Heart left ventricle (tissue), 16 donors: ENCODE data around the gene GNG8. TPM values are rescaled to one million over a fixed set of nuclear protein-coding genes. Genes with fewer than 3 reads are reported as not detected.

Experiments used
- ATAC-seq, 4 donors: fragments of 200-7000 bp; cut with Tn5 transposase; one replicate each; pipeline ENCODE4 v1.9.1; 2020 to 2022; ENCODE audit warnings: moderate library complexity in 4 of 4, mild to moderate bottlenecking in 3 of 4, moderate number of reproducible peaks in 1 of 4
- DNase-seq, 5 donors: peaks; one replicate each; pipeline ENCODE4 v3.0.0-alpha.2; 2020
- H3K27ac ChIP-seq, 12 donors: fragments of 200-600 bp; sonication (generic) in 4 of 12; one replicate each; pipeline versions ENCODE4 v1.5.0 to v1.8.0; 2016 to 2022; ENCODE audit warnings: mild to moderate bottlenecking in 2 of 12
- H3K27me3 ChIP-seq, 9 donors: fragments of 200-600 bp; sonication (generic) in 2 of 9; one replicate each; pipeline versions ENCODE4 v1.5.1 to v1.8.0; 2016 to 2022; ENCODE audit warnings: mild to moderate bottlenecking in 3 of 9
- H3K36me3 ChIP-seq, 9 donors: fragments of 200-600 bp; sonication (generic) in 2 of 9; one replicate each; pipeline versions ENCODE4 v1.5.0 to v1.8.0; 2018 to 2022; ENCODE audit warnings: mild to moderate bottlenecking in 2 of 9
- H3K4me1 ChIP-seq, 12 donors: fragments of 200-600 bp; sonication (generic) in 4 of 12; one replicate each; pipeline versions ENCODE4 v1.5.0 to v1.8.0; 2016 to 2022; ENCODE audit warnings: mild to moderate bottlenecking in 3 of 12
- H3K4me3 ChIP-seq, 12 donors: fragments of 200-600 bp; sonication (generic) in 4 of 12; one replicate each; pipeline versions ENCODE4 v1.5.0 to v1.8.0; 2017 to 2022; ENCODE audit warnings: mild to moderate bottlenecking in 9 of 12, moderate library complexity in 4 of 12
- H3K9me3 ChIP-seq, 12 donors: fragments of 200-600 bp; sonication (generic) in 4 of 12; one replicate each; pipeline versions ENCODE4 v1.5.0 to v1.8.0; 2016 to 2022; ENCODE audit warnings: mild to moderate bottlenecking in 1 of 12
- CTCF ChIP-seq, 12 donors: fragments of 200-600 bp; sonication (generic) in 4 of 12; IDR thresholded peaks; one replicate each; pipeline versions ENCODE4 v1.5.0 to v1.8.0; 2018 to 2022; ENCODE audit warnings: antibody characterized with exemption in 12 of 12, mild to moderate bottlenecking in 5 of 12
- POLR2A ChIP-seq, 2 donors: fragments of 450-650 bp; IDR thresholded peaks; one replicate each; pipeline ENCODE4 v1.6.1; 2017; ENCODE audit warnings: antibody characterized with exemption in 2 of 2, mild to moderate bottlenecking in 2 of 2, moderate library complexity in 2 of 2
- WGBS, 4 donors: extraction: QIAGEN DNeasy Blood & Tissue Kit in 2 of 4; methylation state at CpG; one replicate each; pipeline versions ENCODE4 v1.1.5 to v1.1.7; 2013 to 2018; 5-methylcytosine and 5-hydroxymethylcytosine counted together
- intact Hi-C, 10 donors: fragments of 100-400 bp; cut with DNase I; formaldehyde crosslinking; loops; one replicate each; pipeline versions ENCODE4 v1.11.1 to v1.14.2; 2022
- polyA plus RNA-seq, 2 donors: library from polyadenylated mRNA; stranded (reverse); fragments of 200-250 nt; gene quantifications; one replicate each; pipeline ENCODE4 v1.2.3, GENCODE V29; 2013
- total RNA-seq, 9 donors: library from RNA; depleted of rRNA in 2 of 9; stranded (reverse); fragments of >200 nt in 2 of 9; fragmentation: NEBNext Ultra II Directional in 3 of 9; extraction: Animal tissue kit (Norgen Biotek cat#: 25700) in 3 of 9; gene quantifications; one replicate each; pipeline versions ENCODE4 v1.1.0 to v1.2.4, GENCODE V29; 2016 to 2023
- donor health status: ischemic (EF 13 %, LVEDD 7.1; RV severe dilation, severe dysfunction).
- donor health status: healthy with polysubstance abuse.
- donor health status: DM: no; HTN: yes; CAD: no.
- donor health status: DM: no; HTN: no; CAD: no.
- donor health status: ischemic (EF 25% LVEDD 6.9; RV normal size, moderate dysfunction).
- donor health status: ischemic (EF 25% LVEDD 5.7; RV mildly dilated, moderate dysfunction).
- donor health status: healthy.
- donor health status: DM: yes; HTN: yes; CAD: no.
- donor health status: ischemic (EF 35%, LVEDD 5.7; RV mildly dilated, moderate dysfunction).
- donor health status: nonischemic (EF 11% LVEDD 7.7; RV severe dilation, severe dysfunction).
- donor health status: DM: yes; HTN: yes; CAD: no.
- donor health status: PGD.
- donor health status: ischemic (EF 29% LVEDD 5.4; RV normal size, mild dysfunction).
- donor health status: nonischemic (EF 23%, LVEDD 6.1; RV moderate dilation, normal function).

The GNG8 gene
- total and polyA plus RNA-seq, 11 donors, result not detected

DNA sequence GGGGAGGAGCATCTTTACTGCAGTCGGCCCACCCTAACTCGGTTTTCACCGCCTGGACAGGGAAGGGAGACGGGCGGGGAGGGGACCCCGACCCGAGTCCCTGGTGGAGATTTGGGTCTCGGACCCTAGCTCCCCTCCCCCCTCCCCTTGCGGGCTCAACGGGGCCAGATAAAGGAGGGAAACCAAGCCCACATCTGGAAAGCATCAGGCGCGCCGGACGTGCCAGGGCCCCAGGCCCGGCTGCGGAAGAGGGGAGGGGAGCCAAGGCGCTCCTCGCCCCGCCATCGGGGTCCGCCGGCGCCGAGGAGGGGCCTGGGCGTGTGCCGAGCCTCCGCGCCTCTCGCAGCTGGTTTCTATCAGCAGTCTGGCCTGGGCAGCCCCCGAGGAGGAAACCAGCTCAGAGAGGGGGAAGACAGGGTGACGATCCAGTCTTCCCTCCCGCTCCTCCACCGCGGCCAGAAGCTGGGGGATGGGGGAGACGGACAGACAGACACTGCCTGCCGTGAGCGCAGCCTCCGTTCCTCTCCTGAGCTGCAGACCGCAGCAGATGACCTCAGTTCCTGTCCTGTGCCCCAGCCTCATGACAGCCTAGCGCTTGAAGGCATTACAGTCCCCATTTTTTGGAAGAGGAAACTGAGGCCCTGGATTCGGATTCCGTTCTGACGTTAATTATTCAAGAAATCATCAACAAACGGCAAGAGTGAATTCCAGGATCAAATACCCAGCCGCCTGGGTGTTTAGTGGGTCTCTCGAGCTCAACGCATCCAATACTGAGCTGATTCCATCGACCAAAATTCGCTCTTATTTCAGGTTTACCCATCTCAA is 3.6 kb upstream of the GNG8 start:
- Histone ChIP-seq H3K4me3 (peak overlapping the region; percentile 11 to 58 (median 46)), H3K36me3 (no peaks in the 10 kb centered on the region), H3K9me3 (no peaks in the 10 kb centered on the region), H3K27ac (peak overlapping the region in 9 of 12 donors; percentile 17 to 89 (median 54)), H3K27me3 (peaks cover 0 to 34% (median 0%) of the 10 kb centered on the region in 9 donors), H3K4me1 (peaks cover 0 to 29% (median 19%) of the 10 kb centered on the region in 12 donors)
- 9 to 22% (median 14%) methylated on average over 19 to 49 of the region's 49 CpGs for WGBS, 4 donors
- DNase-seq, result peak; percentile 66 to 84 (median 68)
- TF ChIP-seq CTCF (IDR thresholded peaks at IDR 0.05), result no peak
- TF ChIP-seq POLR2A (IDR thresholded peaks at IDR 0.05), result no peak
- ATAC-seq, result peak in 3 of 4 donors; percentile 20 to 43 (median 30)
- intact Hi-C loops, result loop anchor here in 1 of 10 donors (1.0 kb wide), 1 partner anchor 20 kb away; no protein-coding TSS in a partner anchor

GRCh38 chr19:46637224-46637623 is 1.2 kb upstream of the GNG8 start:
- H3K27ac ChIP-seq, result no peak overlapping the region
- WGBS, 4 donors, result 86 to 89% (median 88%) methylated on average over 14 of the region's 14 CpGs
- peaks cover 0 to 49% (median 3%) of the 10 kb centered on the region in 9 donors for H3K27me3 ChIP-seq
- no peak for TF ChIP-seq CTCF (IDR thresholded peaks at IDR 0.05)
- no peak for TF ChIP-seq POLR2A (IDR thresholded peaks at IDR 0.05)
- H3K4me1 ChIP-seq, result peaks cover 0 to 40% (median 22%) of the 10 kb centered on the region in 12 donors
- H3K4me3 ChIP-seq, result no peak overlapping the region
- ATAC-seq (no peak), DNase-seq (no peak)
- intact Hi-C loops, result no loop called here
- H3K36me3 ChIP-seq, result no peaks in the 10 kb centered on the region
- no peaks in the 10 kb centered on the region for H3K9me3 ChIP-seq

- intact Hi-C loops, result no loop called here
- ATAC-seq, result no peak
- H3K27ac ChIP-seq, result peak overlapping the region in 1 of 12 donors; percentile 1
- DNase-seq, result no peak
- no peak for TF ChIP-seq CTCF (IDR thresholded peaks at IDR 0.05)
- H3K27me3 ChIP-seq, result peaks cover 0 to 35% (median 3%) of the 10 kb centered on the region in 9 donors
- no peaks in the 10 kb centered on the region for H3K9me3 ChIP-seq
- H3K4me1 ChIP-seq, result peaks cover 0 to 52% (median 27%) of the 10 kb centered on the region in 12 donors
- peak overlapping the region in 7 of 12 donors; percentile 5 to 47 (median 20) for H3K4me3 ChIP-seq
- H3K36me3 ChIP-seq, result no peaks in the 10 kb centered on the region
- WGBS, 4 donors, result 7 to 14% (median 10%) methylated on average over 23 of the region's 23 CpGs
These were observed 1.3 kb downstream of the GNG8 start for GRCh38 chr19:46634656-46635218.

- peak overlapping the region in 11 of 12 donors; percentile 9 to 50 (median 43) for H3K4me3 ChIP-seq
- no peak for TF ChIP-seq POLR2A (IDR thresholded peaks at IDR 0.05)
- no peak for TF ChIP-seq CTCF (IDR thresholded peaks at IDR 0.05)
These were observed 1.9 kb downstream of the GNG8 start for GRCh38 chr19:46634045-46634655.

More at GRCh38 chr19:46634045-46634655, 1.9 kb downstream of the GNG8 start:
- WGBS, 4 donors, result 5 to 18% (median 9%) methylated on average over 31 to 38 of the region's 38 CpGs
- no peaks in the 10 kb centered on the region for H3K36me3 ChIP-seq
- H3K27ac ChIP-seq, result no peak overlapping the region
- peak; percentile 41 to 71 (median 58) for ATAC-seq
- intact Hi-C loops, result no loop called here
- H3K27me3 ChIP-seq, result peaks cover 0 to 29% (median 3%) of the 10 kb centered on the region in 9 donors
- peaks cover 0 to 51% (median 23%) of the 10 kb centered on the region in 12 donors for H3K4me1 ChIP-seq
- no peaks in the 10 kb centered on the region for H3K9me3 ChIP-seq
- DNase-seq, result peak; percentile 67 to 92 (median 73)
